Measurements from ENCODE around the gene IGFBPL1. TPM values are rescaled to one million over a fixed set of nuclear protein-coding genes. Genes with fewer than 3 reads are reported as not detected.
"Not testable (repeated sequence)": the region's sequence is repeated elsewhere in the genome, so short reads cannot be mapped to it uniquely, and the experiment has no call there.

Gene IGFBPL1
- total RNA-seq, 1 donor from 2014 or later, result not detected

DNA sequence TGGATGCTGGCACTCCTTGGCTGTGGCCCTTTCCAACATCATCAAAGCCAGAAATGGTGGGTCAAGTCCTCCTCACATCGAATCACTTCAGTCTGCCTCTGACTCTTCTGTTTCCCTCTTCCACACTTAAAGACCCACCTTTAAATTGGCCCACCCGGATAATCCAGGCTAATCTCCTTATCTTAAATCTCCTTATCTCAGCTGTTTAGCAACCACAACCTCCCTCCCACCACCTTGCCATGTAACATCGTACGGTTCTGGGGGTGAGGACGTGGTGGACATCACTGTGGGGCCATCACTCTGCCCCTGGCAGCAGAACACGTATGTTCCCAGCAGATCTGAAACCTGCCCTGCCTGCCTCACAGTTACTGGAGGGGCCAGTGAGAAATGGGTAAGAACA lies 11.5 kb downstream of the IGFBPL1 start:
- no peak for TF ChIP-seq CTCF (IDR thresholded peaks at IDR 0.05; ENCODE audit: insufficient read depth, low read length, severe bottlenecking)
- Histone ChIP-seq H3K27me3 (ENCODE audit: control insufficient read depth, insufficient read depth, low read length) (peaks cover 6% of the 10 kb centered on the region), H3K4me3 (ENCODE audit: low read depth, low read length) (no peak overlapping the region), H3K36me3 (ENCODE audit: control insufficient read depth, insufficient read depth, low read length) (no peaks in the 10 kb centered on the region)
- no peak for FAIRE-seq
- DNase-seq (ENCODE audit: low read depth), result no peak

DNA sequence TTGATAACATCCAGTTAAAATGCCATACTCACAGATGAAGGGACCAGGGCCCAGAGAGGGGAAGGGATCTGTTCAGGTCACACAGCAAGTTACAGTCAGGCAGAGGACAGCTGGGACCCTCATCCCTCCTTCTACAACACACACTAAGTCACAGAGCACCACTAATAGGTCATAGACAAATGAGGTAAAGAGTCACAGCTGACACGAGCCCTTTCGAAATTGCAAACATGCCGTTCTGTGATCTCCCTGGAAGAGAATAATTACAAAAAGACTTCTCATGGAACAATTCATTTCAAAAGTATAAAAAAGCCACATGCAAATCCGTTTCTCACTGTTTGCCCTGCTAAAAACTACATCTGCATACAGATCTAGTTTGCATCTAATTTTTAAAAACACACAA lies 15.5 kb downstream of the IGFBPL1 start:
- DNase-seq (ENCODE audit: low read depth), result no peak
- TF ChIP-seq CTCF (IDR thresholded peaks at IDR 0.05; ENCODE audit: insufficient read depth, low read length, severe bottlenecking), result no peak
- H3K36me3 ChIP-seq (ENCODE audit: control insufficient read depth, insufficient read depth, low read length), result no peaks in the 10 kb centered on the region
- no peak overlapping the region for H3K4me3 ChIP-seq (ENCODE audit: low read depth, low read length)
- peaks cover 12% of the 10 kb centered on the region for H3K27me3 ChIP-seq (ENCODE audit: control insufficient read depth, insufficient read depth, low read length)
- FAIRE-seq, result no peak

GRCh38 chr9:38406476-38407186 lies 17.6 kb downstream of the IGFBPL1 start:
- no peaks in the 10 kb centered on the region for H3K36me3 ChIP-seq (ENCODE audit: control insufficient read depth, insufficient read depth, low read length)
- no peak for DNase-seq (ENCODE audit: low read depth)
- TF ChIP-seq CTCF (IDR thresholded peaks at IDR 0.05; ENCODE audit: insufficient read depth, low read length, severe bottlenecking), result no peak

DNA sequence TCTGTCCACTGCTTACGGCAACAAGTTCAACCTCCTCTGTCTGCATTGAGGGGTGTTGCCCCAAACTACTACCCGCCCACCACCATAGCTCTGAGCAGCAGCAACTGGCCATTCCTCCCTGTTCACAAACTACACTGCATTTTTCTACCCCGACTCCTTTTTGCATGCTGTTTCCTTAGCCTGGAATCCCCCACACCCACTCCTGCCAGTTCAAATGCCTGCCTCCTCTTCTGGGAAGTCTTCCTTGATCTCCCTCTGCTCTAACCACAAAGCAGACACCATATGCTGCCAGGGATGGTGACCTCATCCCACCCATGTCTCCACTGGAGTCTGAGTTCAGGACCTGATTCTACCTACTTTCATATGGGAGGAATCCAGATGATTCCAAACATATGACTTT lies 18.5 kb downstream of the IGFBPL1 start:
- TF ChIP-seq CTCF (IDR thresholded peaks at IDR 0.05; ENCODE audit: insufficient read depth, low read length, severe bottlenecking), result no peak
- DNase-seq (ENCODE audit: low read depth), result no peak
- peaks cover 8% of the 10 kb centered on the region for H3K27me3 ChIP-seq (ENCODE audit: control insufficient read depth, insufficient read depth, low read length)
- H3K4me3 ChIP-seq (ENCODE audit: low read depth, low read length), result no peak overlapping the region
- FAIRE-seq, result no peak
- H3K36me3 ChIP-seq (ENCODE audit: control insufficient read depth, insufficient read depth, low read length), result no peaks in the 10 kb centered on the region

More at GRCh38 chr9:38406476-38407186, 17.6 kb downstream of the IGFBPL1 start:
- H3K27me3 ChIP-seq (ENCODE audit: control insufficient read depth, insufficient read depth, low read length), result peaks cover 10% of the 10 kb centered on the region
- H3K4me3 ChIP-seq (ENCODE audit: low read depth, low read length), result no peak overlapping the region
- FAIRE-seq, result no peak

- TF ChIP-seq CTCF (IDR thresholded peaks at IDR 0.05; ENCODE audit: insufficient read depth, low read length, severe bottlenecking), result no peak
- peaks cover 7% of the 10 kb centered on the region for H3K27me3 ChIP-seq (ENCODE audit: control insufficient read depth, insufficient read depth, low read length)
- FAIRE-seq, result no peak
These were observed 19.9 kb downstream of the IGFBPL1 start for GRCh38 chr9:38404314-38404713.

GRCh38 chr9:38401994-38402393 lies 22.3 kb downstream of the IGFBPL1 start:
- peaks cover 6% of the 10 kb centered on the region for H3K27me3 ChIP-seq (ENCODE audit: control insufficient read depth, insufficient read depth, low read length)
- FAIRE-seq (no peak), DNase-seq (ENCODE audit: low read depth) (no peak)
- H3K36me3 ChIP-seq (ENCODE audit: control insufficient read depth, insufficient read depth, low read length), result no peaks in the 10 kb centered on the region
- no peak for TF ChIP-seq CTCF (IDR thresholded peaks at IDR 0.05; ENCODE audit: insufficient read depth, low read length, severe bottlenecking)
- H3K4me3 ChIP-seq (ENCODE audit: low read depth, low read length), result no peak overlapping the region

More at GRCh38 chr9:38404314-38404713, 19.9 kb downstream of the IGFBPL1 start:
- no peak overlapping the region for H3K4me3 ChIP-seq (ENCODE audit: low read depth, low read length)
- H3K36me3 ChIP-seq (ENCODE audit: control insufficient read depth, insufficient read depth, low read length), result no peaks in the 10 kb centered on the region
- no peak for DNase-seq (ENCODE audit: low read depth)

- H3K36me3 ChIP-seq (ENCODE audit: control insufficient read depth, insufficient read depth, low read length); DNase-seq (ENCODE audit: low read depth); FAIRE-seq; H3K27me3 ChIP-seq (ENCODE audit: control insufficient read depth, insufficient read depth, low read length); H3K4me3 ChIP-seq (ENCODE audit: low read depth, low read length): not testable (repeated sequence)
These were observed 25.1 kb downstream of the IGFBPL1 start for GRCh38 chr9:38399191-38399590.
